Bronchial epithelial cell (primary cell): ENCODE measurements around the gene HGS. TPM values are rescaled to one million over a fixed set of nuclear protein-coding genes. Genes with fewer than 3 reads are reported as not detected.
"Not testable (repeated sequence)": the region's sequence is repeated elsewhere in the genome, so short reads cannot be mapped to it uniquely, and the experiment has no call there.

Experiments
- DNase-seq: peaks from one replicate; pipeline ENCODE4 v3.0.0-alpha.2; 2010; ENCODE audit warnings: low read depth
- FAIRE-seq: peaks from 2 replicates; lab custom pipeline; 2011; peaks lifted over from hg19 to GRCh38; lab: Jason Lieb, UNC
- H3K27me3 ChIP-seq: 2 replicates; pipeline ENCODE4 v1.5.1; 2011; ENCODE audit warnings: low read length; ENCODE audit not compliant: control insufficient read depth, insufficient read depth
- H3K36me3 ChIP-seq: 2 replicates; pipeline ENCODE4 v1.5.1; 2011; ENCODE audit warnings: low read length; ENCODE audit not compliant: control insufficient read depth, insufficient read depth
- H3K4me3 ChIP-seq: 2 replicates; pipeline ENCODE4 v1.5.1; 2011; ENCODE audit warnings: mild to moderate bottlenecking, low read depth, low read length, control low read depth
- CTCF ChIP-seq: IDR thresholded peaks from 2 replicates; pipeline ENCODE4 v1.5.1; 2011; ENCODE audit warnings: mild to moderate bottlenecking, moderate library complexity, low read length, control low read depth, inconsistent platforms; ENCODE audit not compliant: insufficient read depth, severe bottlenecking
- total RNA-seq: library from RNA; depleted of rRNA; stranded (reverse); fragments of >200 nt; gene quantifications from 2 replicates; pipeline ENCODE4 v1.2.1, GENCODE V29; 2014

Gene HGS
- total RNA-seq, 1 donor from 2014 or later: 77.7 TPM

GRCh38 chr17:81737947-81738800 is 54.4 kb downstream of the HGS start:
- Histone ChIP-seq H3K4me3 (no peak overlapping the region), H3K27me3 (no peaks in the 10 kb centered on the region), H3K36me3 (no peaks in the 10 kb centered on the region)
- TF ChIP-seq CTCF: no peak
- no peak for FAIRE-seq
- no peak for DNase-seq

- FAIRE-seq (no peak), DNase-seq (no peak)
- no peak for TF ChIP-seq CTCF
- Histone ChIP-seq H3K27me3 (no peaks in the 10 kb centered on the region), H3K36me3 (no peaks in the 10 kb centered on the region), H3K4me3 (no peak overlapping the region)
Measured at GRCh38 chr17:81738801-81739393, 55.1 kb downstream of the HGS start.

- not testable (repeated sequence) for H3K27me3 ChIP-seq, H3K4me3 ChIP-seq, DNase-seq, H3K36me3 ChIP-seq, FAIRE-seq
Measured at GRCh38 chr17:81739593-81739992, 55.8 kb downstream of the HGS start.

GRCh38 chr17:81740395-81740961 is 56.7 kb downstream of the HGS start:
- Histone ChIP-seq H3K36me3 (no peaks in the 10 kb centered on the region), H3K4me3 (no peak overlapping the region), H3K27me3 (no peaks in the 10 kb centered on the region)
- TF ChIP-seq CTCF: no peak
- DNase-seq: no peak
- no peak for FAIRE-seq

GRCh38 chr17:81741049-81741593 is 57.3 kb downstream of the HGS start:
- DNase-seq: no peak
- Histone ChIP-seq H3K4me3 (no peak overlapping the region), H3K36me3 (no peaks in the 10 kb centered on the region), H3K27me3 (no peaks in the 10 kb centered on the region)
- no peak for TF ChIP-seq CTCF
- no peak for FAIRE-seq
